GM19452 (cell line): ENCODE data around the gene ITM2C.

ENCODE experiments used
- ATAC-seq: cut with Tn5 transposase; IDR thresholded peaks from one replicate; pipeline ENCODE4 v1.9.1; 2021; ENCODE audit not compliant: unreplicated experiment

The ITM2C gene

GRCh38 chr2:230850358-230850658, 14.4 kb upstream of the ITM2C start:
- ATAC-seq, result no peak

GRCh38 chr2:230852113-230852512, 12.6 kb upstream of the ITM2C start:
- no peak for ATAC-seq

GRCh38 chr2:230861552-230862255, 3.0 kb upstream of the ITM2C start:
- ATAC-seq, result no peak

GRCh38 chr2:230862292-230862691, 2.5 kb upstream of the ITM2C start:
- ATAC-seq, result no peak

GRCh38 chr2:230863031-230863430, 1.7 kb upstream of the ITM2C start:
- no peak for ATAC-seq

- no peak for ATAC-seq
These were observed 1.2 kb upstream of the ITM2C start for GRCh38 chr2:230863442-230864121.

- ATAC-seq, result no peak
These were observed 579 bp upstream of the ITM2C start for GRCh38 chr2:230864122-230864604.

- no peak for ATAC-seq
These were observed 594 bp downstream of the ITM2C start for GRCh38 chr2:230865307-230865765.

- ATAC-seq, result no peak
These were observed 1.3 kb downstream of the ITM2C start for GRCh38 chr2:230865766-230866755.

- no peak for ATAC-seq
These were observed 2.2 kb downstream of the ITM2C start for GRCh38 chr2:230866756-230867523.

GRCh38 chr2:230868161-230868946, 3.6 kb downstream of the ITM2C start:
- ATAC-seq, result no peak

GRCh38 chr2:230868947-230869913, 4.5 kb downstream of the ITM2C start:
- no peak for ATAC-seq

GRCh38 chr2:230869914-230870543, 5.3 kb downstream of the ITM2C start:
- no peak for ATAC-seq

- ATAC-seq, result no peak
These were observed 6.0 kb downstream of the ITM2C start for GRCh38 chr2:230870544-230871360.

- ATAC-seq, result no peak
These were observed 6.8 kb downstream of the ITM2C start for GRCh38 chr2:230871361-230872150.

GRCh38 chr2:230872151-230872967, 7.6 kb downstream of the ITM2C start:
- no peak for ATAC-seq
